Measurements from ENCODE around the gene ACSF2.
A peak's percentile ranks its signal among the peaks of the same experiment; 100 is the strongest.

ACSF2 gene

GRCh38 chr17:50501054-50501453 is 75.0 kb downstream of the ACSF2 start:
- DNase-seq (ENCODE audit: low read depth) = peak; percentile 22

- DNase-seq (ENCODE audit: low read depth) = no peak
Observed at GRCh38 chr17:50502301-50502990, 76.4 kb downstream of the ACSF2 start.

DNA sequence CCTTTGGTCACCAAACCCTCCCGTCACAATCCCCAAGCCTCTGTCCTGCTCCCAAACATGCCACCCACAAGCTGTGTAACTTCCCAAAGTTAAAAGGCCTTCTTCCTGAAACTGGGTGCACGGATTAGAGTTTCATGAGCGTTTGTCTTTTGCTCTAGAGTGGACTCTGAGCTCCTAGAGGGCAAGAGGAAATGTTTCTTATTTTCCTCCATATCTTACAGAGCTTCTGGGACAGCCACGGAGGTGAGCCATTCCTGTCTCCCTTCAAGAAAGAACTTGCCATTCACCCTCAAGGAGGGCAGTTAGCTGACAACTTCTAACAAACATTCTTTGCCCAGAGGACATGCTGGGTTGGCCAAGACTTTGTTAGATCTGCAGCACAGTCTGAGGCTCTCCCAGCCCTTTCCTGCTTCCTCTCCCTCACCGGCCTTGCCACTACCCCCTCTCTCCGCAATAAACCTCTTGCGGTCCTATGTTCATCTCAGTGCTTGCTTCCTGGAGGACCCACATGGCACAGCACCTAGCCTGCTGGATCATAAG is 79.6 kb downstream of the ACSF2 start:
- DNase-seq (ENCODE audit: low read depth) = no peak

GRCh38 chr17:50506298-50506697 is 80.3 kb downstream of the ACSF2 start:
- no peak for DNase-seq (ENCODE audit: low read depth)

- peak; percentile 75 for DNase-seq (ENCODE audit: low read depth)
Observed at GRCh38 chr17:50507871-50508572, 82.0 kb downstream of the ACSF2 start, which contains the start of gene MYCBPAP. Gene MYCBPAP, plus strand, starts transcription at chr17:50508439. Its CDS starts 236 bp downstream, at chr17:50508675.

- no peak for DNase-seq (ENCODE audit: low read depth)
Observed at GRCh38 chr17:50508573-50509460, 82.8 kb downstream of the ACSF2 start.

GRCh38 chr17:50511058-50511457 is 85.0 kb downstream of the ACSF2 start:
- peak; percentile 42 for DNase-seq (ENCODE audit: low read depth)

DNA sequence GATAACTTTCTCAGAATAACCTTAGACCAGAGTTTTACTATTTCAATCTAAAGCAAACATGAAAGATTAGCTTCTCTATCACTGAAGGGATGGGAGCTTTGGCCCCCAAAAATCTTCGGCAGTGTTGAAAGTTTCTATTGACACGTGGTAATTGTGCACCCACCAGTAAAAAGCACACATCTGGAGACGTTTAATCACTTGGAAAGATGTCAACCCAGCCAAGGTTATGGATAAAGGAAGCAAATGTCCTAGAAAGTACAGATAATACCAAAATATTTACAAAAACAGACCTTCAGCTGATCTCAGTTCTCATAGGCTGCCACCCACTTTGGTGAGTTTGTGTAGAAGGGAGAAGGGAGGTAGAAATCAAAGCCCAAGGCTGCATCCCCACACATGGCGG is 87.5 kb downstream of the ACSF2 start:
- no peak for DNase-seq (ENCODE audit: low read depth)

- DNase-seq (ENCODE audit: low read depth) = no peak
Observed at GRCh38 chr17:50514388-50514787, 88.4 kb downstream of the ACSF2 start.

DNA sequence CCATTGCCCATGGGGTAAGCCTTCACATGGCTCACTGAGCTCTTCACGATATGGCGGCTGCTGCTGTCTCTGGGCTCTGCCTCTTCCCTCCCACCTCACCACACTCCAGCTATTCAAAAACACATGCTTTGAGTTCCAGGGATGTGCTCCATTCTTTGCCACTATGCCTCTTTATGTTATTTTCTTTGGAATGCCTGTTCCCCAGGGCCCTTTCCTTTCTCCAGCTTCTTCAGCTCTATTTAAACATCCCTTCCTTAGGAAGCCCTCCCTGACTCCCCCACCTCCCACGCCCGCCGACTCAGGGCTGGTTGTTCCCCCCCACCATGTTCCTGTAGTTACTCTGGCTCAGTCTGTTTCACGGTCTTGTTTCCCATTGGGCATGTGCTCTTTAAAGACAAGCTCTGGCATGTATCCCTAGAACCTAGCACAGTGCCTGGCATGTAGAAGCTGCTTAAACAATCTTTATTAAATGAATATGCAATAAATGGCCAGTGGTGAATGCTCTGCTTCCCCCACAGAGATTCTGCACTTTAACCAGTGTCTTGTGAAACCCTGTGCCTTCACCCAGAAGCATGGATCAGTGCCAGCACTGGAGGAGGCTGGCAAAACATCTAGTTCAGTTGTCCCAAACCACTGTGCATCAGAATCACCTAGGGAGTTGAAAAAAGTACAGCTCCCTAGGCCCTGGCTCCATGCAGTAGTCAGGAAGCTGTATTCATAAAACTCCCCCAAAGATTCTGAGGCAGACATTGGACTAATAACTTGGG is 89.1 kb downstream of the ACSF2 start:
- DNase-seq (ENCODE audit: low read depth) = peak; percentile 83

- DNase-seq (ENCODE audit: low read depth) = no peak
Observed at GRCh38 chr17:50517011-50517410, 91.0 kb downstream of the ACSF2 start.

DNA sequence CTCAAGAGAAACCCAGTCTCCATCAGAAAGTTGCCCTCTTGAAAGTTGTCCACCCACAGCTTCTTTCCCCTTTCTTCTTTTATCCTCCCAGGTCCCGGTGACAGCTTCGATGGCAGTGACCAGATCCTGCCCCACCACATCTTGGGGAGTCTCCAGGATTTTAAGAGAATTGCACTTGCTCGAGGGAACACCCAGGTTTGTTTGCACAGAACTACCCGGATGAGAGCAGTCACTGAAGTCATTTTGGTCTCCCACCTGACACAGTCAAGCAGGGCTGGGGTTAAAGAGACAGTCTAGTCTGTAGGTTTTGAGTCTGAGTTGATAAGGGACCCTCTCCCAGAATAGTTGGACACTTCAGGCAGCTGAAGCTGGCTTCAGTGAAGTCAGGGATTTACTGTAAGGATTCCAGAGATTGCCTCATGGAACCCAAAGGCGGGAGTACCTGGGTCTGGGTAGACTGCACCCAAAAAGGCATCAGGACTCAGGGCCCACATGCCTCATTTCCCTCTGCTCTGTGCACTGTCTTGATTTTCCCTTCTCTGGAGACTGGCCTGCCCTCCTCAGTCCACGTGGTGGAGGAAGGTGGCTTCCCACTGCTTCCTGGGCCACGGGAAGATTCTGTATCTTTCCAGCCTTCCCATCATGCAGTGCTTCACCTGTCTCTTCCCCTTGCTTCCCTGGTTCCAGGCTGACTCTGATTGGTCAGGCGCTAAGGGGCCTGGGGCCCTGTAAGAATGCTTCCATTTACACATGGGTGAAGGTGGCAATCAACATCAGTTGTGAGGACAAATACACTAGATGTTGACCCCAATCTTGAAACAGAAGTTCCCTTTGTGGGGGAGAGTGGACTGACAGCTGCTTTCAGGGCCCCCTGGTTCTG is 91.7 kb downstream of the ACSF2 start:
- DNase-seq (ENCODE audit: low read depth) = no peak

DNA sequence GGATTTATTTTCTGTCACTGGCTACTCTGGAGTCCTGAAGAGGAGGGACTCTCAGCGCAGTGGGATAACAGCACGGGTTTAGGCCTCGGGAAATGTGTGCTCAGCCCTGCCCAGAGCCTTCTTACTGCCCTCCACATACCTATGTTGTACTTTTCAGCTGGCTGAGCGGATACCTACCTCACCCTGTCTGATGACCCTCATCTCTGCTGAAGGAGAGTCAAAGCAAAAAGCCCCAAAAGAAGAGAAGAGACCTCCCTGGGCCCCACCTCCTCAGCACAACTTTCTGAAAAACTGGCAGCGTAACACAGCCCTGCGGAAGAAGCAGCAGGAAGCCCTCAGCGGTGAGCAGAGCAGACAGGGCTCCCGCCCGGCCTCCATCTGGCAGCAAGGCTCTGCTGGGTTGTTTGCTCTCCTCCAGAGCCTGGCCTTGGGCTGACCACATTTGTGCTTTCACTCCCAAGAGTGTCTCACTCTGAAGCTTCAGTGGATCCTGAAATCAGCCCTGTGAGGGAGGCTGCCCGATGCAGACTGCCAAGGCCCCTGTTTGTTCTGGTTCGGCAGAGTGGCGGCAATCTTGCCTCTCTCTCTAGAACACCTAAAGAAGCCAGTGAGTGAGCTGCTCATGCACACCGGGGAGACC is 92.5 kb downstream of the ACSF2 start:
- peak; percentile 55 for DNase-seq (ENCODE audit: low read depth)

- DNase-seq (ENCODE audit: low read depth) = peak; percentile 24
Observed at GRCh38 chr17:50519141-50519834, 93.3 kb downstream of the ACSF2 start.

GRCh38 chr17:50520483-50520882 is 94.5 kb downstream of the ACSF2 start:
- no peak for DNase-seq (ENCODE audit: low read depth)

DNA sequence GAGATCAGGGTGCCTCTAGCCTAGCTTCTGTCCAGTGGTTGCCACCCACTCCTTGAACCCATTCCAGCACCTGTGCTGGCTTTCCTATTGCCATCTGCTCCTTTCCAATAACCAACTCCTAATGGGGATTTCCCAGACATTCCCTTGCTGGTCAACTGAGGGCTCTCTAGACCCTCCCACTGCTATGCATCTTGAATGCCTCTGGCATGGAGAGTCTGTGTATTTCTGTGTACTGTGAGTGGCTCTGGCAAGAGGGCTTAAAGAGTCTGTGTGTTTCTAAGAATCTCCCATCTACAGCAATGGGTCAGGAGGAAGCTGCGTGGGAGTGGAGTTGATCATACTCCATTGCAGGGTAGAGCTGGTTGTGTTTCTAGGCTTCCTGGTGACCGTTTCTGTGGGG is 95.5 kb downstream of the ACSF2 start:
- no peak for DNase-seq (ENCODE audit: low read depth)

DNA sequence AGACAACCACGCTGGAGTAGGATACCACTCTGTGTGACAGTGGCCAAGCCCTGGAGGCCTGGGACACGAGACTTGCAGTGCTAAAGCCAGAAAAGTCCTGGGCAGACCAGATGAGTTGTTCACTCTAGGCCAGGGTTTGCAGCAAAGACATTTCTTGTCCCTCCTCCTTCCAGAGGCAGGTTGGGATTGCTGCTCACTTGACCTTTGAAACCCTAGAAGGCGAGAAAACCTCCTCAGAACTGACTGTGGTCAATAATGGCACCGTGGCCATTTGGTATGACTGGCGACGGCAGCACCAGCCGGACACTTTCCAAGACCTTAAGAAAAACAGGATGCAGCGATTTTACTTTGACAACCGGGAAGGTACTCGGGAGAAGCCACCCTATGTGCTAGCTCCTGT is 96.7 kb downstream of the ACSF2 start:
- DNase-seq (ENCODE audit: low read depth) = no peak

GRCh38 chr17:50523208-50523607 is 97.2 kb downstream of the ACSF2 start:
- DNase-seq (ENCODE audit: low read depth) = no peak
